T-helper 17 cell (primary cell): Measurements from ENCODE around the gene AKAP9. TPM values are rescaled to one million over a fixed set of nuclear protein-coding genes. Genes with fewer than 3 reads are reported as not detected.
"Not testable (repeated sequence)": the region's sequence is repeated elsewhere in the genome, so short reads cannot be mapped to it uniquely, and the experiment has no call there.

Experiments
- ATAC-seq: fragments of 150-1000 bp; cut with Tn5 transposase; 2 replicates; pipeline ENCODE4 v1.10.0; 2021; ENCODE audit warnings: mild to moderate bottlenecking, moderate library complexity
- DNase-seq, 3 donors: peaks; one replicate each; pipeline versions ENCODE4 v3.0.0 to v3.0.0-alpha.2; 2020 to 2021
- H3K9me3 ChIP-seq: one replicate; pipeline ENCODE4 v1.7.0; 2013; ENCODE audit warnings: low read length, mild to moderate bottlenecking; ENCODE audit not compliant: control insufficient read depth, poor library complexity, severe bottlenecking
- H3K27ac Mint-ChIP-seq: one replicate; pipeline ENCODE4 v1.8.0; 2022; ENCODE audit warnings: mild to moderate bottlenecking, moderate library complexity, mixed read lengths
- H3K27me3 Mint-ChIP-seq: one replicate; pipeline ENCODE4 v1.8.0; 2022; ENCODE audit warnings: mixed read lengths
- H3K36me3 Mint-ChIP-seq: one replicate; pipeline ENCODE4 v1.8.0; 2022; ENCODE audit warnings: low read depth, mixed read lengths
- H3K4me1 Mint-ChIP-seq: one replicate; pipeline ENCODE4 v1.8.0; 2022; ENCODE audit warnings: mild to moderate bottlenecking, mixed read lengths
- H3K4me3 Mint-ChIP-seq: one replicate; pipeline ENCODE4 v1.8.0; 2022; ENCODE audit warnings: mild to moderate bottlenecking, moderate library complexity, mixed read lengths
- total RNA-seq, 4 donors: library from RNA in 2 of 4; stranded (reverse) in 2 of 4; gene quantifications; one replicate each; pipeline ENCODE4 v1.2.3 and lab custom pipeline; 2022 to 2026

The AKAP9 gene
- total RNA-seq, 2 donors from 2014 or later, result 70.3 to 74.3 TPM

DNA sequence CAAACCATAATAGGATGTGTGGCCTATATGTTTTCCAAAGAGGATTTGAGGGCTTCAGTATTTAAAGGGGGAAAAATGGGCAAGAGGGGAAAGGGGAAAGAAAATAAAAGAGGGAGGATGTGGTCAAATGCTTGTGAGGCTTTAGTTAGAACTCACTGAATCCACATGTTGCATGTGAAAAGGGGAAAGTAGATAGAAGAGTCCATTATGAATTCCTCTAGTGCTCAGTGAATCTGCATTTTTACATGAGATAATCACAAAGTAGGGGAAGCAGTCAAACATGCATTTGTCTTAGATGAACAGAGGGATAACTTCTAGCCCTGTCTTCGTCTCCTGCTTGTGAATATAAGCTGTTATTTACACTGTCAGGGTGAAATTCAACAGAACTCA, 24.6 kb upstream of the AKAP9 start:
- H3K4me1 Mint-ChIP-seq, result peaks cover 4% of the 10 kb centered on the region
- no peaks in the 10 kb centered on the region for H3K9me3 ChIP-seq
- H3K36me3 Mint-ChIP-seq, result no peaks in the 10 kb centered on the region
- H3K27me3 Mint-ChIP-seq, result peaks cover 7% of the 10 kb centered on the region
- H3K4me3 Mint-ChIP-seq, result no peak overlapping the region
- ATAC-seq (no peak), DNase-seq (no peak)
- no peak overlapping the region for H3K27ac Mint-ChIP-seq

DNA sequence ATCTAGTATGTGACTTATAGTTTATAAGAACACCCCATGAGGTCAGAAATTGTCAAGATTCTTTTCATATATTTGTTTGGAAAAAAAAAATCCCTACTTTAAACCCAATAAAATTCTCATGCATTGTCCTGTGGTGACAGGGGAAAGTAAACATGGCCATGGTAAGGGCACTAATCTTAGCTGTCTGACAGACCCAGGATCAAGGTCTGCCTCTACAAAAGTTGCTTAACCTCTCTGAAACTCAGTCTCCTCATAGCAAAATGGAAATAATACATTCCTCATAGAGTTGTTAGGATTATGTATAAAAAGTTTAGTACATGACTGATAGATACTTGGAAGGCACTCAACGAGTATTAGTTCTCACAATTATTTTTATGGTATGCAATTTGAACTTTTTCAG, 22.3 kb upstream of the AKAP9 start:
- Mint-ChIP-seq H3K4me1 (peaks cover 3% of the 10 kb centered on the region), H3K4me3 (no peak overlapping the region), H3K27me3 (peaks cover 7% of the 10 kb centered on the region), H3K27ac (no peak overlapping the region), H3K36me3 (no peaks in the 10 kb centered on the region)
- no peak for ATAC-seq
- DNase-seq, result no peak
- H3K9me3 ChIP-seq, result no peaks in the 10 kb centered on the region

DNA sequence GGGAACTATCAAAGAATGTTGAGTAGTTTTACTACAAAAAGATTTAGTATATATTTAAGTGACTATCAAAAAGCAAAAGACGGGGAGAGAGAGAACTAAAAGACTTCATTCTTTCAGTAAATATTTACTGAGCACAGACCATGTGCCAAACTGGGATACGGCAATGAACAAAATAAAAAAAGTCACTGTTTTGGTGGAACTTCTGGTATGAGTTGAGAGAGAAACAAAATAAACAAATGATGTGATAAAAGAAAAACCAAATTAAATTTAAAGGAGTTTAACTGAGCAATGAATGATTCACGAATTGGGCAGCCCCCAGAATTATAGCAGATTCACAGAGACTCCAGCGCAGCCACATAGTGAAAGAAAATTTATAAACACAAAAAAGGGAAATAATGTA, 17.8 kb upstream of the AKAP9 start:
- Mint-ChIP-seq H3K4me3 (no peak overlapping the region), H3K4me1 (no peaks in the 10 kb centered on the region), H3K27me3 (peaks cover 29% of the 10 kb centered on the region), H3K27ac (no peak overlapping the region), H3K36me3 (peaks cover 2% of the 10 kb centered on the region)
- no peak for ATAC-seq
- DNase-seq, result no peak
- H3K9me3 ChIP-seq, result no peaks in the 10 kb centered on the region

DNA sequence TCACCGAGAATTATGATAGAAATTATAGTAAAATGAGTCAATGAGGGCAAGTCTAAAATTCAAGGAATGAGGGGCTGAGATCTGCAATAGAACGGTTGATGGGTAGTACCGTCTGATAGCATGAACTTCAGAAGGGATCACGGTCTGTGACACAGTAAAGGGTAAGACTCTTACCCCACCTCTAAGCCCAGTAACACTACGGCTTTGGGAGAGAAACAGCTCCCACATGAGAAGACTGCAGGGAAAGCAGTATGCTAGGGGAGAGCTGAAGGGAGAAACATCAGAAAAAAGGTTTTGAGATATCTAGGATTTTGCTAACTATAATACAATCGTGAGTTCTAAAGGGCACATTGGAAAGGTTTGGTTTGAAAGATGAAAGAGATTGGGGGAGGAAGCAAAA, 12.8 kb upstream of the AKAP9 start:
- peaks cover 29% of the 10 kb centered on the region for H3K27me3 Mint-ChIP-seq
- no peaks in the 10 kb centered on the region for H3K4me1 Mint-ChIP-seq
- H3K27ac Mint-ChIP-seq, result no peak overlapping the region
- ATAC-seq (no peak), DNase-seq (no peak)
- H3K36me3 Mint-ChIP-seq, result peaks cover 2% of the 10 kb centered on the region
- H3K4me3 Mint-ChIP-seq, result no peak overlapping the region
- H3K9me3 ChIP-seq, result no peaks in the 10 kb centered on the region

DNA sequence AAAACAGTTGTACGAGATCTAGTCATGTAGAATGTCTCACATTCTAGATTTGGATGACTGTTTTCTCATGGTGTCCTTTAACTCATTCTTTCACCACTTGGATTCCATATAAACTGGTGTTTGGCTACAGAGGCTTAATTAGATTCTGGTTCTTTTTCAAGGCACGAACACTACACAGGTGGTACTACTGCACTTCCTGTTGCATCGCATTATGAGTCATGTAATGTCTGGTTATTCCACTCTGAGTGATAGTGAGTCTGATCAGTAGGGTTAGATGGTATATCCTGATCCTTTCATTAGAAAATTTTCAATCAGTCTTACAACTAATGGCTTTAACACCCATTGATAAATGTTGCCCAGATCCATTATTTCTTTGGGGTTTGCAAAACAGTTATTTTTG, 11.2 kb upstream of the AKAP9 start:
- Mint-ChIP-seq H3K27ac (no peak overlapping the region), H3K4me3 (no peak overlapping the region), H3K4me1 (no peaks in the 10 kb centered on the region), H3K36me3 (peaks cover 3% of the 10 kb centered on the region), H3K27me3 (peaks cover 24% of the 10 kb centered on the region)
- peak; percentile 46 for ATAC-seq
- no peaks in the 10 kb centered on the region for H3K9me3 ChIP-seq
- no peak for DNase-seq

DNA sequence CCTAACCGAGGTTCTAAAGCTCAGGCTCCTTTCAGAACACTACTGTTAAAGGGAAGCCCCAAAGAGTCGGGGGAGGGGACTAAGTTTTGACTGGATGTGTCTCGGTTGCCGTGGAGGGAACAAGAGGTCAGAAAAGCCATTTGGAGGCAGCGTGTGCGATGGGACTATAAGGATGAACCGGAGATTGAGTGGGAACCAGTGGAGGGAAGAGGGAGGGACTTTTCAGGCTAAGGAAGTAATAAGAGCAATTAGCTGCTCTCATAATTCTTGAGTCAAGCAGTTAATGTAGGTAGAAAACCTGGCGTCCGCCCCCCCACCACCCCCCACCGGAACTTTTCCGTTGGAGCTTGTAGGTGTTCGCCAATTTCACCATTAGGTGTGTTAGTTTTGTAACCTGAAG, 491 bp upstream of the AKAP9 start:
- peak overlapping the region; percentile 96 for H3K27ac Mint-ChIP-seq
- no peaks in the 10 kb centered on the region for H3K9me3 ChIP-seq
- no peaks in the 10 kb centered on the region for H3K27me3 Mint-ChIP-seq
- peaks cover 6% of the 10 kb centered on the region for H3K36me3 Mint-ChIP-seq
- DNase-seq, result peak in 1 of 3 donors; percentile 6
- peak overlapping the region; percentile 98 for H3K4me3 Mint-ChIP-seq
- peaks cover 25% of the 10 kb centered on the region for H3K4me1 Mint-ChIP-seq
- peak; percentile 10 for ATAC-seq

DNA sequence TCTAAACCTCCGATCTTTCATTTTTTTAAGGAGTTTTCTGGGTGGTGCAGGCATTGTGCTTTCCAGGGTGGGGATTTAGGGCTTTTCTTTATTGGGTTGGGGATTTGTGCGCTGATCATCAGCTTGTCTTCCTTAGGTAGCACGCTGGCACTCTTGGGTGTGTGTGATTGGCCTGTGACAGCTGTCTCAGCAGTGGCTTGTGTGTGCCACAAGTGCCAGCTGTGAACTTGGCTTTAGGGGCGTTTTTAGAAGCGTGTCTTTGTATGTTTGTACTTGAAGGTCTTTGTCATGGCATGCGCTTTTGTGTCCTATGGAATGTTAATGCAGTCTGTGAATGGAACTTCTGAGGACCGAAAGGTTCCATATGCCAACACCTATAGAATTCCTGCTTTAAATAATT, 788 bp downstream of the AKAP9 start:
- peak overlapping the region; percentile 98 for H3K4me3 Mint-ChIP-seq
- H3K9me3 ChIP-seq, result no peaks in the 10 kb centered on the region
- no peaks in the 10 kb centered on the region for H3K27me3 Mint-ChIP-seq
- ATAC-seq (peak; percentile 33), DNase-seq (no peak)
- peaks cover 30% of the 10 kb centered on the region for H3K4me1 Mint-ChIP-seq
- H3K36me3 Mint-ChIP-seq, result peaks cover 7% of the 10 kb centered on the region
- H3K27ac Mint-ChIP-seq, result peak overlapping the region; percentile 96

DNA sequence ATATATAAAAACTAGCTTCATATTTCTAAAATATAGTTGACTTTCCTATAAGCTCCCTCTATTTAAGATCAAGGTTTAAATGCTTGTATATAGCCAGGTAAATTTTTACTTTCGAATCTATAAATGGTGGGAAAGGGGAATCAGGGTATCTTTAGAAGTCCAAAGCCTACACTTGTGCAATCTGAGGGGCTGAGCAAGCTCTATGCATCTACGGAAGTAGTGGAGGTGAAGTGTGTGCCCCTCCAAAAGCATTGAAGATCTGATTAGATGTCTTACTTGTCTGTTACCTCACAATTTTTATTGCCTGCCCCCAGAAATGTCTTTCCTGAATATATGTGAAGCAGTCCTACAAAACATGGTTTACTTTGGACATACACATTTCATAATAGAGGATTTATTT, 1.6 kb downstream of the AKAP9 start:
- no peaks in the 10 kb centered on the region for H3K9me3 ChIP-seq
- no peak for DNase-seq
- no peaks in the 10 kb centered on the region for H3K27me3 Mint-ChIP-seq
- H3K4me3 Mint-ChIP-seq, result peak overlapping the region; percentile 98
- ATAC-seq, result no peak
- peaks cover 31% of the 10 kb centered on the region for H3K4me1 Mint-ChIP-seq
- H3K27ac Mint-ChIP-seq, result peak overlapping the region; percentile 96
- peaks cover 7% of the 10 kb centered on the region for H3K36me3 Mint-ChIP-seq

DNA sequence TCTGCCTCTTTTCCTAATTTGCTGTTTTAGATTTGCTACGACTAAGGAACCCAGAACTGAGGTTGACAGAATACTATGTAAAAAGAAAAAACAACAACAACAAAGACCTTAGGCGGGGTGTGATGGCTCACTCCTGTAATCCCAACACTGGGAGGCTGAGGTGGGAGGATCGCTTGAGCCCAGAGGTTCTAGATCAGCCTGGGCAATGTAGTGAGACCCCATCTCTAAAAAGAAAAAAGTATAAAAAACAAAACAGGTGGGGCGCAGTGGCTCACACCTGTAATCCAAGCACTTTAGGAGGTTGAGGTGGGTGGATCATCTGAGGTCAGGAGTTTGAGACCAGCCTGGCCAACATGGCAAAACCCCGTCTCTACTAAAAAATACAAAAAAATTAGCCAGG, 4.3 kb downstream of the AKAP9 start:
- not testable (repeated sequence) for H3K9me3 ChIP-seq, DNase-seq, H3K36me3 Mint-ChIP-seq, ATAC-seq, H3K4me3 Mint-ChIP-seq, H3K27me3 Mint-ChIP-seq
- H3K27ac Mint-ChIP-seq, result peak overlapping the region; percentile 24
- H3K4me1 Mint-ChIP-seq, result peaks cover 29% of the 10 kb centered on the region

DNA sequence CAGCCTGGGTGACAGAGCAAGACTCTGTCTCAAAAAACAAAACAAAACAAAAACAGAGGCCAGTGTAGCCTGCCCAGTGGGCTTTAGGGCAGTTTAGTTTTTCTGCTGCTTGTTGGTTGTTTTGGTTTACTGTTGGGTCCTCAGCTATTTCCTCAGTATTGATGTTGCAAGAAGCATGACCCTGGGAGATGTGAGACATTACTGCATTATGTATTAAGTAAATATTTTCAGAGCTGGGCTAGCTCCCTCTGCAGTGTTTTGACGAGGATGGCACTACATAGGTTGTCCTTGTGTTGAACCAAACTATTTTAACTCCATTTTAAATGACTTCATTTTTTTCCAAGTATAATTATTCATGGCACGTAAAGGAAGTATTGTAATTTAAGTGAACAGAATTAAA, 4.8 kb downstream of the AKAP9 start:
- H3K4me3 Mint-ChIP-seq, result no peak overlapping the region
- no peak for ATAC-seq
- H3K4me1 Mint-ChIP-seq, result peaks cover 31% of the 10 kb centered on the region
- no peaks in the 10 kb centered on the region for H3K9me3 ChIP-seq
- H3K36me3 Mint-ChIP-seq, result peaks cover 5% of the 10 kb centered on the region
- no peak for DNase-seq
- peak overlapping the region; percentile 24 for H3K27ac Mint-ChIP-seq
- no peaks in the 10 kb centered on the region for H3K27me3 Mint-ChIP-seq

DNA sequence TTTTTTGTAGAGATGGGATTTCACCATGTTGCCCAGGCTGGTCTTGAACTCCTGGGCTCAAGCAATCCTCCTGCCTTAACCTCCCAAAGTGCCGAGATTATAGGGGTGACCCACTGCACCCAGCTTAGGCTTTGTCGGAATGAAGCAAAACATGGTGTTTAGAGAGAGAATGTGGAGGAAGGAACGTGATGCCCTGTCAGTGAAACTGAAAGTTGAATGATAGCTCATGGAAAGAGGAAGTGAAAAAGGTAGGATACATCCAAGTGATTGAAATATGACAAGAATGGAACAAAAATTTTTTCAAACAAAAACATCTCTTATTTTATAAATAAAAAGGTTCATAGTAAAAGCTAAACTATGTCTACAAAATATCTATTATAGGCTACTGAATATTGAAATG, 5.9 kb downstream of the AKAP9 start:
- H3K27me3 Mint-ChIP-seq, result no peaks in the 10 kb centered on the region

DNA sequence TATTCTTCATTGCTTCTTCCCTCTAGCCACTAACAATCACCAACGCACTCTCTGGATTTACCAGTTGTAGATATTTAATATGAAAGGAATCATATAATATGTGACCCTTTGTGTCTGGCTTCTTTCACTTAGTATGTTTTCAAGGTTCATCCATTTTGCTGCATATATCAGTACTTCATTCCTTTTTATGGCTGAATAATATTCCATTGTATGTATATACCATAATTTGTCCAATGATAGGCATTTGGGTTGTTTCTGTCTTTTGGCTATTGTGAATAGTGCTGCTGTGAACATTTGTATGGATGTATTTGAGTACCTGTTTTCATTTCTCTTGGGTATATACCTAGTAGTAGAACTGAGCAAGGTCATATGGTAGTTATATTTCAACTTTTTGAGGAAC, 7.3 kb downstream of the AKAP9 start:
- no peak for ATAC-seq
- Mint-ChIP-seq H3K27me3 (no peaks in the 10 kb centered on the region), H3K4me3 (no peak overlapping the region), H3K36me3 (peaks cover 6% of the 10 kb centered on the region), H3K27ac (no peak overlapping the region), H3K4me1 (peaks cover 35% of the 10 kb centered on the region)
- no peak for DNase-seq
- no peaks in the 10 kb centered on the region for H3K9me3 ChIP-seq

More for the DNA sequence above, 5.9 kb downstream of the AKAP9 start:
- Mint-ChIP-seq H3K27ac (peak overlapping the region; percentile 66), H3K36me3 (peaks cover 2% of the 10 kb centered on the region), H3K4me1 (peaks cover 29% of the 10 kb centered on the region), H3K4me3 (no peak overlapping the region)
- ATAC-seq (no peak), DNase-seq (no peak)
- H3K9me3 ChIP-seq, result no peaks in the 10 kb centered on the region

DNA sequence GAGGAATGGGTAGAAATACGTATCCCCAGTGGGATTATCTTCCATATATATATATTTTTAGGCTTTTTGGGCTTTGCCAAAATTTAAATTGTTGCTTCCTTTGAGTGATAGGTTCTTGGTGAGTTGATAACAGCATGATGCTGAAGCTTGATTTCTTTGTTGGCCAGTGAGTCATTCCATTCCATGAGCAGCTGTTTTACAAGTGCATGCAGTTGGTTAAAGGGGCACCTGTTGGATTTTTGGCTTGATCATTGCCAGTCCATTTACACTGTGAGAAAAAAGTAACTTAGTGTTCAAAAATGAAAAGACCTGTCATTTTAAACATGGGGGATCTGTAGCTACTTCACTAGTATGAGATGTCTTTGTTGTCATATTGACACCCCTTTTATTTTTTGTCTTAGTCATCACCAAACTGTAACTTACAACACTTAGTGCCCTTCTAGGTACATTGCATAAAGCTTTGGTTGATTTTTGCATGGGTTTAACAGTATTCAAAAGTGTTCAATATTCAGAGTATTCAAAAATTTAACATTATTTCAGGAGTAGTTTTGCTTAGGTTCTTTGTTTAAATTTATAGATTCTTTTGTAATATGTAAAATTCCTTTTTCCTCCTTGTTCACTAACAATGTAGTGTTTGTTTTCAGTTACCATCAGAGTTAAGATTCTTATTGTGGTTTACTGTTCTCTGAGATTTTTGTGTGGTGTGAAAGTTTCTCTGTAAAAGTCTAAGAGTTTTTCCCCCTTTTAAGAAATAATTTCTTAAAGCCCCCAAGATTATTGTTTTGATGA, 8.8 kb downstream of the AKAP9 start:
- no peaks in the 10 kb centered on the region for H3K27me3 Mint-ChIP-seq
- DNase-seq (no peak), ATAC-seq (no peak)
- H3K36me3 Mint-ChIP-seq, result peaks cover 6% of the 10 kb centered on the region
- H3K9me3 ChIP-seq, result no peaks in the 10 kb centered on the region
- no peak overlapping the region for H3K27ac Mint-ChIP-seq
- H3K4me1 Mint-ChIP-seq, result peaks cover 36% of the 10 kb centered on the region
- H3K4me3 Mint-ChIP-seq, result no peak overlapping the region

DNA sequence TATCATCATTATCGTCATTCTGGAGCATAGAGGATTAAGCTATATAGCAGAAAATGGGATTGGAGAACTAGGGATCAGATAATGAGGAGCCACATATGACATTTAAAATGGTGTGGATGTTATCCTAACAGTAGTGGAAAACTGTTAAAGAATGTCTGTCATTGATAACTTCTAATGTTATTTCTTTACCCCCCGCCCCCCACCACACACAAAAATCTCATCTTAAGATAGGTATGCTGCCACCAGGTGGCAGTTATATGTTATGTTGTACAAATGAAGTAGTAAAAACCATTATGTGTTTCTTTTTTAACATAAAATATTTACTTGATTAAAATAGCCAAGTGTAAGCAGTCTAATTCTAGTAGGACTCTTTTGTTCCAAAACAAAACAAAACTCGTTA, 13.0 kb downstream of the AKAP9 start:
- ATAC-seq (no peak), DNase-seq (no peak)
- H3K4me1 Mint-ChIP-seq, result peaks cover 38% of the 10 kb centered on the region
- H3K9me3 ChIP-seq, result no peaks in the 10 kb centered on the region
- H3K36me3 Mint-ChIP-seq, result peaks cover 3% of the 10 kb centered on the region
- H3K27me3 Mint-ChIP-seq, result no peaks in the 10 kb centered on the region
- H3K4me3 Mint-ChIP-seq, result no peak overlapping the region
- peak overlapping the region; percentile 56 for H3K27ac Mint-ChIP-seq
